Ectodermal cell (in vitro differentiated cells): ENCODE data around the gene MEAK7.
"Not testable (repeated sequence)": the region's sequence is repeated elsewhere in the genome, so short reads cannot be mapped to it uniquely, and the experiment has no call there.

ENCODE experiments used
- H3K27ac ChIP-seq: 2 replicates; pipeline ENCODE4 v1.7.0; 2013; ENCODE audit warnings: mild to moderate bottlenecking, low read depth, low read length; ENCODE audit not compliant: insufficient read depth, poor library complexity, severe bottlenecking
- H3K27me3 ChIP-seq: 2 replicates; pipeline ENCODE4 v1.7.0; 2013; ENCODE audit warnings: mild to moderate bottlenecking, low read length; ENCODE audit not compliant: insufficient read depth, control insufficient read depth, poor library complexity, severe bottlenecking
- H3K36me3 ChIP-seq: one replicate; pipeline ENCODE4 v1.7.0; 2013; ENCODE audit warnings: low read length; ENCODE audit not compliant: control insufficient read depth, insufficient read depth
- H3K4me1 ChIP-seq: one replicate; pipeline ENCODE4 v1.7.0; 2013; ENCODE audit warnings: low read length; ENCODE audit not compliant: control insufficient read depth, insufficient read depth
- H3K4me3 ChIP-seq: 2 replicates; pipeline ENCODE4 v1.7.0; 2013; ENCODE audit warnings: low read depth, low read length, control low read depth; ENCODE audit not compliant: insufficient read depth
- H3K9me3 ChIP-seq: 2 replicates; pipeline ENCODE4 v1.7.0; 2013; ENCODE audit warnings: mild to moderate bottlenecking, low read length, moderate library complexity; ENCODE audit not compliant: control insufficient read depth
- WGBS, 2 experiments: methylation state at CpG; one replicate each; pipeline ENCODE4 v1.1.7; 2013; ENCODE audit warnings: missing lambda C conversion rate in 2 of 2; 5-methylcytosine and 5-hydroxymethylcytosine counted together

Gene MEAK7

GRCh38 chr16:84532855-84533486 is 28.5 kb upstream of the MEAK7 start:
- H3K27me3 ChIP-seq = no peaks in the 10 kb centered on the region
- H3K9me3 ChIP-seq = peaks cover 3% of the 10 kb centered on the region
- H3K36me3 ChIP-seq = no peaks in the 10 kb centered on the region
- 64 to 70% methylated on average over 11 of the region's 11 CpGs for WGBS, 2 experiments
- peaks cover 59% of the 10 kb centered on the region for H3K4me1 ChIP-seq
- H3K27ac ChIP-seq = peak overlapping the region; percentile 84
- no peak overlapping the region for H3K4me3 ChIP-seq

- H3K27ac ChIP-seq = peak overlapping the region; percentile 84
- H3K4me3 ChIP-seq = no peak overlapping the region
- no peaks in the 10 kb centered on the region for H3K27me3 ChIP-seq
- peaks cover 3% of the 10 kb centered on the region for H3K9me3 ChIP-seq
- H3K4me1 ChIP-seq = peaks cover 52% of the 10 kb centered on the region
- H3K36me3 ChIP-seq = no peaks in the 10 kb centered on the region
- 12 to 14% methylated on average over 10 of the region's 10 CpGs for WGBS, 2 experiments
Measured at GRCh38 chr16:84532291-84532724, 27.8 kb upstream of the MEAK7 start.

GRCh38 chr16:84531671-84532111 is 27.2 kb upstream of the MEAK7 start:
- H3K4me1 ChIP-seq = peaks cover 55% of the 10 kb centered on the region
- H3K27ac ChIP-seq = peak overlapping the region; percentile 84
- WGBS, 2 experiments = 60 to 69% methylated on average over 9 of the region's 9 CpGs

GRCh38 chr16:84530590-84530989 is 26.1 kb upstream of the MEAK7 start:
- H3K36me3 ChIP-seq = no peaks in the 10 kb centered on the region
- H3K4me3 ChIP-seq = no peak overlapping the region
- H3K27ac ChIP-seq = no peak overlapping the region
- no peaks in the 10 kb centered on the region for H3K27me3 ChIP-seq
- peaks cover 51% of the 10 kb centered on the region for H3K4me1 ChIP-seq
- 85 to 86% methylated on average over 5 of the region's 5 CpGs for WGBS, 2 experiments
- H3K9me3 ChIP-seq = peaks cover 3% of the 10 kb centered on the region

More at GRCh38 chr16:84531671-84532111, 27.2 kb upstream of the MEAK7 start:
- H3K27me3 ChIP-seq = no peaks in the 10 kb centered on the region
- peaks cover 3% of the 10 kb centered on the region for H3K9me3 ChIP-seq
- H3K36me3 ChIP-seq = no peaks in the 10 kb centered on the region
- H3K4me3 ChIP-seq = no peak overlapping the region

- no peaks in the 10 kb centered on the region for H3K36me3 ChIP-seq
- H3K4me1 ChIP-seq = peaks cover 44% of the 10 kb centered on the region
- H3K4me3 ChIP-seq = no peak overlapping the region
- no peak overlapping the region for H3K27ac ChIP-seq
- WGBS, 2 experiments = 94 to 96% methylated on average over 3 of the region's 3 CpGs
- H3K9me3 ChIP-seq = peaks cover 3% of the 10 kb centered on the region
- no peaks in the 10 kb centered on the region for H3K27me3 ChIP-seq
Measured at GRCh38 chr16:84529607-84530006, 25.1 kb upstream of the MEAK7 start.

- WGBS, 2 experiments = 93% methylated on average over 6 of the region's 6 CpGs
Measured at GRCh38 chr16:84528322-84528721, 23.9 kb upstream of the MEAK7 start.

GRCh38 chr16:84527532-84528269 is 23.2 kb upstream of the MEAK7 start:
- H3K27ac ChIP-seq = peak overlapping the region; percentile 91
- no peak overlapping the region for H3K4me3 ChIP-seq
- no peaks in the 10 kb centered on the region for H3K27me3 ChIP-seq
- no peaks in the 10 kb centered on the region for H3K36me3 ChIP-seq
- H3K4me1 ChIP-seq = peaks cover 33% of the 10 kb centered on the region
- H3K9me3 ChIP-seq = peaks cover 3% of the 10 kb centered on the region
- 87 to 89% methylated on average over 11 of the region's 11 CpGs for WGBS, 2 experiments

More at GRCh38 chr16:84528322-84528721, 23.9 kb upstream of the MEAK7 start:
- H3K4me3 ChIP-seq = no peak overlapping the region
- peaks cover 39% of the 10 kb centered on the region for H3K4me1 ChIP-seq
- H3K36me3 ChIP-seq = no peaks in the 10 kb centered on the region
- no peaks in the 10 kb centered on the region for H3K27me3 ChIP-seq
- no peak overlapping the region for H3K27ac ChIP-seq
- H3K9me3 ChIP-seq = peaks cover 3% of the 10 kb centered on the region

GRCh38 chr16:84526794-84527531 is 22.5 kb upstream of the MEAK7 start:
- Histone ChIP-seq H3K27ac (peak overlapping the region; percentile 91), H3K27me3 (no peaks in the 10 kb centered on the region), H3K9me3 (peaks cover 3% of the 10 kb centered on the region), H3K4me1 (peaks cover 25% of the 10 kb centered on the region), H3K36me3 (no peaks in the 10 kb centered on the region), H3K4me3 (no peak overlapping the region)
- 55 to 57% methylated on average over 29 of the region's 29 CpGs for WGBS, 2 experiments

- H3K36me3 ChIP-seq, H3K27ac ChIP-seq, H3K9me3 ChIP-seq, H3K27me3 ChIP-seq, H3K4me3 ChIP-seq: not testable (repeated sequence)
- WGBS, 2 experiments = 70 to 71% methylated on average over 17 of the region's 21 CpGs
- peaks cover 28% of the 10 kb centered on the region for H3K4me1 ChIP-seq
Measured at GRCh38 chr16:84524941-84525581, 20.6 kb upstream of the MEAK7 start.
